Activated CD4-positive, alpha-beta T cell treated with anti-CD3 and anti-CD28 coated beads, Interleukin-2, Interleukin-6, amounts not matched to agents 100 ng/mL and 50 ng/mL, durations not matched to agents 16 hours and 8 hours (primary cell): ENCODE measurements around the gene ELMO1.

Experiments used
- DNase-seq: peaks from one replicate; pipeline ENCODE4 v3.0.0-alpha.2; 2020

ELMO1 gene

DNA sequence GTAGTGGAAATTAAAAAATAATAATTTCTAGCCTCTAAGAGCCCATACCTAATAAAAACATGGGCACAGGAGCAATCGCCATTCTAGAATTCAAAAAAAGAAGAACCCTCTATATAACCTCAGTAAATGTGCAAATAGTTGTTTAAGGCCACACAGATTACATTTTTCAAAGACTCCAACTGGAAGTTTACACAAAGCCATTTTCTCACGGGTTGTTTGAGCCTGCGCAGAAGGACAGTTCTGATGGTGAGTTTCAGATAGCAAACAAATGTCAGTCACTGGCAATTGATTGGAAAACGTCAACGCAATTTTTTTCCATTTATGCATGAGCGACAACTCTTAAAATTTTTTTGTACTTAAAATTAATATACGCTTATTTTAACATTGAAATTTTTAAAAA is 23.0 kb upstream of the ELMO1 start:
- DNase-seq, result no peak

DNA sequence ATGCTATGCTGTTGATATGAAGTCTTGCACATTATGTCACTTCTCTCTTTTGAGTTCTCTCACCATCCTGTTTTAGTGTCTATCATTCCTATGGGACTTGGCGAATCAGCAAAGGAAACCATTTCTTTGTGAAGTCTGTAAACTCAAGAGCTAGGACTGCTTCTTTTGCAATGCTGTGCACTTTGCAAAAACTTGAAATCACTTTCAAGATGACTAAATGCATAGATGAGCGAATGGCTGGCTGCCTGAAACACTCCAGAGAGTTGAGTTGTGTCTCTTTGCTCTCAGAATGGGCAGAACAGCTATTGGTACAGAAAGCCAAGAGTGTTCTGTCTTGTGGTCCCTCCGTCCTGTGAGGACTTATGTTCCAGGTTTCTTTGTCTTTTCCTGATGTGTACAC is 18.3 kb upstream of the ELMO1 start:
- peak; percentile 55 for DNase-seq

GRCh38 chr7:37462138-37462537 is 13.5 kb upstream of the ELMO1 start:
- DNase-seq, result no peak

DNA sequence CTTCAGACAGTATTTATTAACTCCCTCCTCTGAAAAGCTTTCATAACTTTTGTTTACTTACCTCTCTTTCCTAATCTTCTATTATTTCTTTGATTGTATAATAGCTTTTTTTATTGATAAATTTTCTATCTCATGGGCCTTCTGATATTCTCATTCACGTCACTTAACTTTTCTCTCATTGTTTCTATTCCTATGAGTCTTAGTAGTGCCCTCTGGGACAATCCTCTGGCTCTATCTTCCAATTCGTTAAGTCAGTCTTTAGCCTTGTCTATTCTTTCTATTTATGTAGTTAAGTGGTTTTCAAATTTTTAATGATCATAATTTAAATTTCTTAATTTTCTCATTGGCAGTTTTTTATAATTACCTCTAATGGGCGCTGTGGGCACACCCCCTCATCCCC is 6.4 kb upstream of the ELMO1 start:
- no peak for DNase-seq

- no peak for DNase-seq
Observed at GRCh38 chr7:37452346-37452745, 3.7 kb upstream of the ELMO1 start.

GRCh38 chr7:37450035-37450434 is 1.4 kb upstream of the ELMO1 start:
- no peak for DNase-seq

- DNase-seq, result no peak
Observed at GRCh38 chr7:37449621-37450020, 957 bp upstream of the ELMO1 start.

- DNase-seq, result no peak
Observed at GRCh38 chr7:37448011-37448635, 541 bp downstream of the ELMO1 start.

DNA sequence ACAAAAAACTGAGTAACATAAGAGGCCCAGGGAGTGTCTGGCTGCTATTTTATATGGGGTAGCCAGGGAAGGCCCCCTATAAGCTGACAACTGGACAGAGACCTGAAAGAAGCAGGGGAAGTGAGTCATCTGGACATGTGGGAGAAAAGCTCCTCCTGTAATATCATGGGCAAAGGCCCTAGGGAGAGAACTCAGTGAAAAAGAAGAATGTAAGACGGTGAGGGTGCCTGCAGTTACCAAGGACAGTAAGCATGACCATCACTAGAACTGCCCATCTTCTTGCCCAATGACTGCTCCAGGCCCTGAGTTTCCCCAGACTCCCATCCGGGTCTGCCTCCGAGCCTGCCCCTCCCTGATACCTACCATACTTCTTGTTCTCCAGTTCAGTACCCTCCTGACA is 2.3 kb downstream of the ELMO1 start:
- DNase-seq, result no peak

DNA sequence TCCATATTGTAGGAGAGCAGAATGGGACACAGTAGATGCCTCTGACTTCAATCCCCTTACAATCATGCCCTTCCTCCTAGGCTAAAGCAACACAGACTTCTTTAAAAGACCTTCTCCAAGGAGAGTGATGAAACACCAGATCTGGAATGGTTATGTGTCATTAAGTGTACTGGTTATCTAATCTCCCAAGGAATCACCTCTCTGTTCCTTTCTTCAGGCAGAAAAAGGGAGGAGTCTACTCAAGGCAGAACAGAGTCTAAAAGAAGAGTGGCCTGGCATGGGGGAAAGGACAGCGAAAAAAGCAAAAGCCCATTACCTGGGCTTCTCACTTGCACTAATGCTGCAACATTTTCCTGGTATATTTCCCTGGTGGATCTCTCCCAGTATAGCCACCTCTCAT is 2.9 kb downstream of the ELMO1 start:
- no peak for DNase-seq

- DNase-seq, result no peak
Observed at GRCh38 chr7:37445064-37445723, 3.5 kb downstream of the ELMO1 start.

DNA sequence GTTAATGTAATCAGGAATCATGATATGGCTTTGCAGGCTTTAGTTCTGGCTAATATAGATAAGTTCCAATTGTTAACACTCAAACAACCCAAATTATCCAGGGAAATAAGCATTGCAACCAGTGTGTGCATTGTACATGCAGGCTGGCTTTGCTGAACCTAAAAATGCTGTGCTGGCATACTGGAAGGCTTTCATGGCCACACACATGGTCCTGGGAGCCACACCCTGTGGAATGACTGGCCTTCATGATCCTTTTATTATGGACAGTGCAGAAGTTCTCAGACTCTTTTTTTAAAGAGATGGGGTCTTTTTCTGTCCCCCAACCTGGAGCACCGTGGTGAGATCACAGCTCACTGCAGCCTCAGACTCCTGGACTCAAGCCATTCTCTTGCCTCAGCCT is 5.0 kb downstream of the ELMO1 start:
- no peak for DNase-seq

DNA sequence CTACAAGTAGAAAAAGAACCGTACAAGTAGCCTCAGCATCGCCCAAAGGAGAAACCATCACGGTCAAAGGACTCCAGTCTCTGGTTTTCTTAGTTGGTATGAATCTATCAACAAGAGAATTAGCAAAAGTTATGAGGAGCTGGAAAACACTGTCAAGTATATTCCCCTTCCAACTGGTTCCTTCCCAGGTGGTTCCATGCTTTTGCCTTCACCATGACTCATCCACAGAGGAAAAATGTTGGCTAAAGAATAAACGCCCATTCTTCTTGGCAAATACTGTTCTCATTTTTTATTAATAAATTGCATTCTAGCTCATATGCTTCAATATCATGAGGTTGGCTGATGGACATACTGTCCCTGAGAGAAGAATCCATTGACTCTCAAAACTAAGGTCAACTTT is 6.4 kb downstream of the ELMO1 start:
- no peak for DNase-seq

- no peak for DNase-seq
Observed at GRCh38 chr7:37441816-37442215, 6.8 kb downstream of the ELMO1 start.

DNA sequence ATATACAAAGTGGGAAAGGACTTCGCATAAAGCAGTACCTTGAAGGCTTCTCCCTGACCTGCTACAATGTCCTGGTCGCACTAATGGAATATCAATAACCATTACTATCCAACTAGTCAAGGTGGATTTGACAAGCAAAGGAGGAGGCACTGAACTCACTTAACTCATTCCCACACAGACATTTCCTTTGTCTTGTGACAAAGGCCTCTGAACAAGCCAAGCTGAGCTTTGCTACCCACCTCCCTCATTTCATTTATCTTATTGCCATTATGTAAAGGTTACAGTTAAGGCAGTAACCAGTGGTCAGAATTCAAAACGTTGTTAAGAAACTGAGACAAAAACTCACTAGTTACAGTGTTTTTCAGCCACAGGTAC is 7.3 kb downstream of the ELMO1 start:
- DNase-seq, result no peak

DNA sequence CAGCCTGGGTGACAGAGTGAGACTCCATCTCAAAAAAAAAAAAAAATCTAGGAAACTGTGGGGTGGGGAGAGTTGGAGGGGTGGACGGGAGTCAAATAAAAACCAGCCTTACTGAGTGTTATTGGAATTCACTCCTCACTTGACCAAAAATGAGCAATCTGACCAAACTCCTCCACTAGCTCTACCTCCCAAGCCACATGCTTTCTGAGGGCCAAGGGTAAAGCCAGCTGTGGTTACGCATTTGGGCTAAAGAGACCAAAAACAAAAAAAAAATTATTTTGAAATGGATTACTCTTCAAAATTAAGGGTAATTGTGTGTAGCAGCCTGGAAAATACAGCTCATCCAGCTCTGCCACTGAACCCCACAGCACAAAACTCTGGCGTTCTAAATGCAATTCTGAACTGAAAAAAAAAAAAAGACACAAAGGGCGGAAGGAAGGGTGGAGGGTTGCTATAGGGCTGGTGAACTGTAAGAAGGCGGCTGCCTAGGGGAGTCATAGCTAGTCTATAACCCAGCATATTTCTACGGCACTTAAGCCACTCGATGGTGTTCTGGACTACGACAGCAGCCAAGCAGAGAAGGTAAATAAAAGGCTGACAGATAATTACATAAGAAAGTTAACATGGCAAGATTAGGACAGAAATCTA is 7.8 kb downstream of the ELMO1 start:
- peak; percentile 73 for DNase-seq

- peak; percentile 74 for DNase-seq
Observed at GRCh38 chr7:37439653-37440026, 9.0 kb downstream of the ELMO1 start.

DNA sequence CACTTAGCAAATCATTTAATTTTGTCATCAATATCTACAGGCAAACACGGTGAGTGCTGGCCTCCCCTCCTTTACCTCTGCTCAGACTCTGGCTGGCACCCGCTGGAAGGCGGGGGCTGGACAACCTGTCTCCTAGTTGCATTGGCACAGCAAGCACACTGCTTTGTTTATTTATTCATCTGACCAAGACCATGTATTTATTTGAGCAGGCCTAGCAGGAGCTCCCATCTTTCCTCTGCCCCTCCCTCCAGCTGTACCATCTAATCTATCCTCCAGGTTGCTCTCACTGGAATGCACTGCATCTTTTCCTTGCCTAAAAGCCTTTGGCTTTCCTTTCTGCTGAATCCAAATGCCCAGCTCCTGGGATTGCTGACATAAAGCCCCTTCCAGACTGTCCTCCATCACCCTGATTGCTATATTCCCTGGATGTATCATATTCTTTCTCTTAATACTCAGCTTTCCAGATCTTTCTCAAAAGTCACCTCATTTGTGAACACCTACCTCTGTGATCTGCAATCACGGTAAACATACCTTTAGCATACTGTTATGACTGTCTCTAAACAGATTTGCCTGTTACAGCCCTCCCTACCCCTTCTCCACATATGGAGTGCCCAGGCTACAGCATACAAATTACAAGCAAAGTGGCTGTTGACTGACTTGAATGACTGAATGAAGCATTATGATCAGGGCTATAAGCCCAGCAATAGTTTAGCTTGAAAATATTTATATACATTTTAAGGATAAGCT is 9.6 kb downstream of the ELMO1 start:
- DNase-seq, result peak; percentile 48

DNA sequence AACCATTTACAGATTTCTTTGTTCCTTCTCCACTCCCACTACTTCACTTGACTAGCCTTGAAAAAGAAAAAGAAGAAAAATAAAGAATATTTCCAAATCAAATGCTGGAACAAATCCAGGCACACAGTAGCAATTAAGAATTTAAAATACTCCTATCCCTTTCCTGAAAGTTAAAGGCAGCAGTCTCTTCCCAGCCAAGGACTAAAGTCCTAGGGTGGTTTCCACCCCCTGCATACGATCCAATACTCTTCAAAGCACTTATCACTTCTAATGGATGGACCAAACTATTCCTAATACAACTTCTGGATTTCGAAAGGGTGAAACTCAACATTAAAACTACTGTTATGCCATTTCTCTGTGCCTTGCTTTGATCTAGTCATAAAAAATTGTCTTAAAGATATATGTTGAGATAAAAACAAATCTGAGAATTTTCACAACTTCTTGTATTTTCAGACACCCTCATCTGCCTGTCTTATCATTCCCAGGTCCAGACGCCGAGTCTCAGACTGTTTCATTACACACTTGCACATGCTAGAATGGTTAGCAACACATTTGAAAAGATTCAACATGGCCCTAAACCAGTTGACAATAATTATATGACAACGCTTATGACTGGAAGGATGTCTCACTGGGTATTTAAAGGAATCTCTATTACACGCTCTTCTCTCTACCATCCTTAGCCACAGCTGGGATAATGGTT is 13.4 kb downstream of the ELMO1 start:
- no peak for DNase-seq

GRCh38 chr7:37434529-37434928 is 14.1 kb downstream of the ELMO1 start:
- no peak for DNase-seq

GRCh38 chr7:37433166-37433565 is 15.5 kb downstream of the ELMO1 start:
- no peak for DNase-seq

- DNase-seq, result peak; percentile 66
Observed at GRCh38 chr7:37432281-37432920, 16.3 kb downstream of the ELMO1 start.

DNA sequence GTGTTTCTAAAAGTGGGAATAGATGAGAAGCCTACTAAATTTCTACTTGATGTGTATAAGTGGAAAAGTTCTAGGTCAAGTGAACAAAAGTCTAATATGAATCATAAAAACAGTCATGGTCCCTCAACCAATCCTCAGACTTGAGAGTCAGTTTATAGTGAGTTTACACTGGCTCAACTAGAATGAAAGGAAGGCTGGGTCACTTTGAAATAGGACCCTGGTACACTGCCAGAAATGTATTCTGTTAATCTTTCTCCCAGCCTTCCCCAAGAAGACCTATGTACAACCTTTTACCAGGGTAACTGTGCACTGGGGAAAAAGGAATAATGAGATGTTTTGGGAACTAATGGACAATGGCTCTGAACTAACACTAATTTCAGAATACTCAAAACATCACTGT is 17.3 kb downstream of the ELMO1 start:
- no peak for DNase-seq
